GM23248 (cell line): ENCODE results near the gene SCG5. TPM values are rescaled to one million over a fixed set of nuclear protein-coding genes. Genes with fewer than 3 reads are reported as not detected.

Source experiments
- DNase-seq: peaks from one replicate; pipeline ENCODE4 v3.0.0-alpha.2; 2015
- H2AFZ ChIP-seq: fragments of 200-600 bp; sonication (generic); 2 replicates; pipeline ENCODE4 v1.6.1; 2016; ENCODE audit warnings: antibody characterized with exemption
- H3F3A ChIP-seq: fragments of 200-600 bp; sonication (generic); 2 replicates; pipeline ENCODE4 v1.6.1; 2016; ENCODE audit warnings: mild to moderate bottlenecking, antibody characterized with exemption, mixed run types; ENCODE audit not compliant: insufficient read depth
- H3K27ac ChIP-seq: fragments of 200-600 bp; sonication (generic); 2 replicates; pipeline ENCODE4 v1.5.1; 2016; ENCODE audit warnings: mild to moderate bottlenecking
- H3K27me3 ChIP-seq: fragments of 200-600 bp; sonication (generic); replicated peaks from 2 replicates; pipeline ENCODE4 v1.6.1; 2016; ENCODE audit warnings: mild to moderate bottlenecking; ENCODE audit not compliant: insufficient read depth
- H3K36me3 ChIP-seq: fragments of 200-600 bp; sonication (generic); 2 replicates; pipeline ENCODE4 v1.6.1; 2016; ENCODE audit warnings: low read depth, mild to moderate bottlenecking
- H3K4me1 ChIP-seq: fragments of 200-600 bp; sonication (generic); 2 replicates; pipeline ENCODE4 v1.6.1; 2016; ENCODE audit warnings: mild to moderate bottlenecking; ENCODE audit not compliant: insufficient read depth
- H3K4me2 ChIP-seq: fragments of 200-600 bp; sonication (generic); one replicate; pipeline ENCODE4 v1.6.1; 2016; ENCODE audit warnings: mild to moderate bottlenecking; ENCODE audit not compliant: unreplicated experiment
- H3K4me3 ChIP-seq: fragments of 200-600 bp; sonication (generic); 2 replicates; pipeline ENCODE4 v1.5.1; 2016; ENCODE audit warnings: mild to moderate bottlenecking
- H3K79me2 ChIP-seq: fragments of 200-600 bp; sonication (generic); 2 replicates; pipeline ENCODE4 v1.6.1; 2016; ENCODE audit warnings: mild to moderate bottlenecking; ENCODE audit not compliant: insufficient read depth
- H3K9ac ChIP-seq: fragments of 200-600 bp; sonication (generic); 2 replicates; pipeline ENCODE4 v1.6.1; 2016; ENCODE audit warnings: mild to moderate bottlenecking
- H3K9me2 ChIP-seq: fragments of 200-600 bp; sonication (generic); 2 replicates; pipeline ENCODE4 v1.6.1; 2016; ENCODE audit warnings: mixed run types, mild to moderate bottlenecking, moderate library complexity; ENCODE audit not compliant: insufficient read depth
- H3K9me3 ChIP-seq: fragments of 200-600 bp; sonication (generic); one replicate; pipeline ENCODE4 v1.6.1; 2017; ENCODE audit warnings: low read depth
- H4K20me1 ChIP-seq: fragments of 200-600 bp; sonication (generic); 2 replicates; pipeline ENCODE4 v1.6.0; 2016; ENCODE audit not compliant: insufficient read depth
- EZH2 ChIP-seq: fragments of 200-600 bp; sonication (generic); IDR thresholded peaks from 2 replicates; pipeline ENCODE4 v1.6.1; 2018; ENCODE audit warnings: antibody characterized with exemption, mild to moderate bottlenecking; ENCODE audit not compliant: insufficient read depth, poor library complexity, severe bottlenecking
- EZH2phosphoT487 ChIP-seq: fragments of 200-600 bp; sonication (generic); IDR thresholded peaks from 2 replicates; pipeline ENCODE4 v1.6.1; 2018; ENCODE audit warnings: antibody characterized with exemption, moderate library complexity, mild to moderate bottlenecking, low read depth; ENCODE audit not compliant: insufficient read depth
- WGBS, 2 experiments: methylation state at CpG; one replicate each; pipeline ENCODE4 v1.1.6; 2015 to 2017; ENCODE audit warnings: low lambda C conversion rate in 2 of 2, low coverage in 1 of 2; ENCODE audit errors: missing lambda C conversion rate in 2 of 2; 5-methylcytosine and 5-hydroxymethylcytosine counted together
- in situ Hi-C: fragments of 300-500 bp; cut with MboI; formaldehyde crosslinking; loops from 2 replicates; pipeline ENCODE4 v1.15.0; 2020
- polyA plus RNA-seq: library from polyadenylated mRNA; unstranded; fragments of >200 nt; fragmentation: Nextera tagmentation; extraction: Ambion mirVana; gene quantifications from 2 replicates; pipeline ENCODE4 v1.2.1, GENCODE V29; 2016
- total RNA-seq: library from RNA; depleted of rRNA; stranded (reverse); fragments of >200 nt; shearing (Covaris generic); gene quantifications from 2 replicates; pipeline ENCODE4 v1.2.3, GENCODE V29; 2014

SCG5 gene
- total and polyA plus RNA-seq, 2 experiments from 2014 or later: 16.2 to 19.5 TPM

GRCh38 chr15:32704395-32704981, 63.0 kb downstream of the SCG5 start:
- peak overlapping the region; percentile 73 for H3K4me2 ChIP-seq
- in situ Hi-C loops: no loop called here
- 5 to 6% methylated on average over 8 of the region's 8 CpGs for WGBS, 2 experiments

DNA sequence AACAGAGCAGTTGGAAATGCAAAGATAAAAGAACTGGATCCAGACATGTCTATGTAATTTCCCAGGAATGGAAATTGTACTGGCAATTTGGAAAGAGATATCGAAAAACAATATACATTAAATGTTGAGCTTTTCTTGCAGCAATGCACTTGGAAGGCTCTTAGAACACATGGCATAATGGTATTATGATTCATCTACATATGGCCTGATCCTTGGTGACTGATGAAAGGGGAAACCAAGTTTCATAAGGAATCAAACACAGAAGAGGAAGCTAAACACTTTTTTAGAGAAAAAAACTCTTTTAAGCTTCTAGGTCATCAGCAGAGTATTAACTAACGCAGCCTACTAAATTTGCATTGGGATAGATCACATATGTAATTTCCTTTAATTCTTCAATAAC, 63.9 kb downstream of the SCG5 start:
- Histone ChIP-seq H3K9me3 (no peaks in the 10 kb centered on the region), H3K9me2 (no peaks in the 10 kb centered on the region), H4K20me1 (no peaks in the 10 kb centered on the region), H3F3A (peaks cover 67% of the 10 kb centered on the region), H3K27me3 (no peaks in the 10 kb centered on the region), H3K79me2 (no peaks in the 10 kb centered on the region), H3K36me3 (no peaks in the 10 kb centered on the region), H3K4me2 (peak overlapping the region; percentile 73), H3K4me3 (peak overlapping the region; percentile 37), H3K27ac (peak overlapping the region; percentile 82), H3K9ac (peak overlapping the region; percentile 57), H2AFZ (peak overlapping the region; percentile 8; the same call in 1 of the 2 replicates), H3K4me1 (peaks cover 61% of the 10 kb centered on the region)
- 50 to 60% methylated on average over 2 of the region's 2 CpGs for WGBS, 2 experiments
- in situ Hi-C loops: no loop called here
- no peak for TF ChIP-seq EZH2
- TF ChIP-seq EZH2phosphoT487: no peak
- DNase-seq: peak; percentile 53

More at GRCh38 chr15:32704395-32704981, 63.0 kb downstream of the SCG5 start:
- H3K4me3 ChIP-seq: peak overlapping the region; percentile 37
- H2AFZ ChIP-seq: peak overlapping the region; percentile 36
- peaks cover 61% of the 10 kb centered on the region for H3K4me1 ChIP-seq
- H4K20me1 ChIP-seq: no peaks in the 10 kb centered on the region
- peak; percentile 78 for DNase-seq
- no peaks in the 10 kb centered on the region for H3K9me3 ChIP-seq
- H3K27ac ChIP-seq: peak overlapping the region; percentile 82
- H3F3A ChIP-seq: peaks cover 72% of the 10 kb centered on the region
- no peaks in the 10 kb centered on the region for H3K79me2 ChIP-seq
- H3K9me2 ChIP-seq: no peaks in the 10 kb centered on the region
- no peaks in the 10 kb centered on the region for H3K36me3 ChIP-seq
- H3K27me3 ChIP-seq: no peaks in the 10 kb centered on the region
- TF ChIP-seq EZH2 (no peak), EZH2phosphoT487 (no peak)
- peak overlapping the region; percentile 57 for H3K9ac ChIP-seq

GRCh38 chr15:32706704-32707103, 65.2 kb downstream of the SCG5 start:
- 2 to 3% methylated on average over 3 of the region's 3 CpGs for WGBS, 2 experiments
- TF ChIP-seq EZH2: no peak
- no peak for TF ChIP-seq EZH2phosphoT487
- Histone ChIP-seq H3K9me2 (no peaks in the 10 kb centered on the region), H3K9me3 (no peaks in the 10 kb centered on the region), H3K36me3 (no peaks in the 10 kb centered on the region), H3F3A (peaks cover 58% of the 10 kb centered on the region), H3K27ac (peak overlapping the region; percentile 82), H3K79me2 (no peaks in the 10 kb centered on the region), H3K9ac (peak overlapping the region; percentile 57), H3K27me3 (no peaks in the 10 kb centered on the region), H3K4me1 (peaks cover 53% of the 10 kb centered on the region), H3K4me3 (peak overlapping the region; percentile 17; the same call in 1 of the 2 replicates), H2AFZ (no peak overlapping the region), H4K20me1 (no peaks in the 10 kb centered on the region), H3K4me2 (peak overlapping the region; percentile 73)
- in situ Hi-C loops: no loop called here
- DNase-seq: peak; percentile 82

DNA sequence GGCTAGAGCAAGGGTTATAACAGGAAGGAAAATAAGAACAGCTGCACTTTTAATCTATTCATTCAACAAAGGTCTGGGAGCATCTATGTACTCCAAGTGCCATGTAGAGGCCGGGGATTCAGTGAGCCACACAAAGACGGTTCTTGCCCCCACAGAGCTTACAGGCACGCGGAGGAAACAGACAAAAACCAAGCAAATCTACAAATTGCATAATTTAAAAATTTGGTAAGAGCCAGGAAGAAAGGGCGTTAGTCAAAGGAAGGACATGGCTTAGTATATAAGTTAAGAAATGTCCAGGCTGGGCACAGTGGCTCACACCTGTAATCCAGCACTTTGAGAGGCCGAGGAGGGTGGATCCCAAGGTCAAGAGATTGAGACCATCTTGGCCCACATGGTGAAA, 65.9 kb downstream of the SCG5 start:
- Histone ChIP-seq H3K9me3 (no peaks in the 10 kb centered on the region), H3K4me3 (no peak overlapping the region), H4K20me1 (no peaks in the 10 kb centered on the region), H3K9ac (peak overlapping the region; percentile 57; the same call in 1 of the 2 replicates), H3K27me3 (no peaks in the 10 kb centered on the region), H3K9me2 (no peaks in the 10 kb centered on the region), H3K79me2 (no peaks in the 10 kb centered on the region), H3K4me2 (no peak overlapping the region), H2AFZ (no peak overlapping the region), H3K4me1 (peaks cover 46% of the 10 kb centered on the region), H3K27ac (peak overlapping the region; percentile 82), H3F3A (peaks cover 51% of the 10 kb centered on the region), H3K36me3 (no peaks in the 10 kb centered on the region)
- DNase-seq: no peak
- 74 to 76% methylated on average over 6 of the region's 6 CpGs for WGBS, 2 experiments
- in situ Hi-C loops: no loop called here
- no peak for TF ChIP-seq EZH2
- TF ChIP-seq EZH2phosphoT487: no peak
